Gastroesophageal sphincter (tissue), 3 donors: ENCODE measurements around the gene GCSH.

Source experiments
- EP300 ChIP-seq: sonication (generic); formaldehyde crosslinking; IDR thresholded peaks from one replicate; pipeline ENCODE4 v1.6.1; 2017; ENCODE audit warnings: antibody characterized with exemption, mild to moderate bottlenecking
- POLR2A ChIP-seq, 2 donors: fragments of 450-650 bp; IDR thresholded peaks; one replicate each; pipeline ENCODE4 v1.6.1; 2017; ENCODE audit warnings: antibody characterized with exemption in 2 of 2, mild to moderate bottlenecking in 2 of 2, moderate library complexity in 1 of 2
- POLR2AphosphoS5 ChIP-seq: sonication (generic); formaldehyde crosslinking; IDR thresholded peaks from one replicate; pipeline ENCODE4 v1.6.1; 2017; ENCODE audit warnings: antibody characterized with exemption
- TF ChIP-seq, protein P1 (sequence below), 4 experiments: fragments of 200-600 bp in 2 of 4; fragments of 450-650 bp in 2 of 4; sonication (generic) in 1 of 4; IDR thresholded peaks; one replicate each; pipeline ENCODE4 v1.5.1; 2017 to 2019; ENCODE audit warnings: antibody characterized with exemption in 4 of 4, mild to moderate bottlenecking in 2 of 4, moderate library complexity in 2 of 4

GRCh38 chr16:81036751-81037350 lies 59.3 kb downstream of the GCSH start:
- TF ChIP-seq POLR2A (IDR thresholded peaks at IDR 0.05), result no peak
- TF ChIP-seq, protein P1, sequence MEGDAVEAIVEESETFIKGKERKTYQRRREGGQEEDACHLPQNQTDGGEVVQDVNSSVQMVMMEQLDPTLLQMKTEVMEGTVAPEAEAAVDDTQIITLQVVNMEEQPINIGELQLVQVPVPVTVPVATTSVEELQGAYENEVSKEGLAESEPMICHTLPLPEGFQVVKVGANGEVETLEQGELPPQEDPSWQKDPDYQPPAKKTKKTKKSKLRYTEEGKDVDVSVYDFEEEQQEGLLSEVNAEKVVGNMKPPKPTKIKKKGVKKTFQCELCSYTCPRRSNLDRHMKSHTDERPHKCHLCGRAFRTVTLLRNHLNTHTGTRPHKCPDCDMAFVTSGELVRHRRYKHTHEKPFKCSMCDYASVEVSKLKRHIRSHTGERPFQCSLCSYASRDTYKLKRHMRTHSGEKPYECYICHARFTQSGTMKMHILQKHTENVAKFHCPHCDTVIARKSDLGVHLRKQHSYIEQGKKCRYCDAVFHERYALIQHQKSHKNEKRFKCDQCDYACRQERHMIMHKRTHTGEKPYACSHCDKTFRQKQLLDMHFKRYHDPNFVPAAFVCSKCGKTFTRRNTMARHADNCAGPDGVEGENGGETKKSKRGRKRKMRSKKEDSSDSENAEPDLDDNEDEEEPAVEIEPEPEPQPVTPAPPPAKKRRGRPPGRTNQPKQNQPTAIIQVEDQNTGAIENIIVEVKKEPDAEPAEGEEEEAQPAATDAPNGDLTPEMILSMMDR (IDR thresholded peaks at IDR 0.05), result no peak
- no peak for TF ChIP-seq POLR2AphosphoS5
- no peak for TF ChIP-seq EP300
